GM18873 (cell line): ENCODE measurements around the gene ASAP2.

Experiments
- ATAC-seq: cut with Tn5 transposase; IDR thresholded peaks from one replicate; pipeline ENCODE4 v1.9.1; 2021; ENCODE audit warnings: mild to moderate bottlenecking, moderate library complexity, moderate number of reproducible peaks; ENCODE audit not compliant: unreplicated experiment, low FRiP score

ASAP2 gene

GRCh38 chr2:9269695-9270360, 63.2 kb downstream of the ASAP2 start:
- ATAC-seq, result no peak

- ATAC-seq, result no peak
Measured at GRCh38 chr2:9271091-9271490, 64.5 kb downstream of the ASAP2 start.

GRCh38 chr2:9271691-9272090, 65.1 kb downstream of the ASAP2 start:
- no peak for ATAC-seq

- no peak for ATAC-seq
Measured at GRCh38 chr2:9273486-9274130, 67.0 kb downstream of the ASAP2 start.

GRCh38 chr2:9274701-9275343, 68.2 kb downstream of the ASAP2 start:
- no peak for ATAC-seq

GRCh38 chr2:9275399-9275798, 68.8 kb downstream of the ASAP2 start:
- ATAC-seq, result no peak

GRCh38 chr2:9276074-9276473, 69.5 kb downstream of the ASAP2 start:
- ATAC-seq, result no peak

- no peak for ATAC-seq
Measured at GRCh38 chr2:9276901-9277451, 70.4 kb downstream of the ASAP2 start.

GRCh38 chr2:9278439-9278838, 71.8 kb downstream of the ASAP2 start:
- ATAC-seq, result no peak

GRCh38 chr2:9279426-9279825, 72.8 kb downstream of the ASAP2 start:
- ATAC-seq, result no peak

- ATAC-seq, result no peak
Measured at GRCh38 chr2:9280224-9280623, 73.6 kb downstream of the ASAP2 start.

GRCh38 chr2:9281145-9281544, 74.5 kb downstream of the ASAP2 start:
- ATAC-seq, result no peak

- no peak for ATAC-seq
Measured at GRCh38 chr2:9282128-9283112, 75.8 kb downstream of the ASAP2 start.

- no peak for ATAC-seq
Measured at GRCh38 chr2:9284521-9285297, 78.1 kb downstream of the ASAP2 start.

GRCh38 chr2:9285385-9285920, 78.8 kb downstream of the ASAP2 start:
- no peak for ATAC-seq

GRCh38 chr2:9285921-9286320, 79.3 kb downstream of the ASAP2 start:
- ATAC-seq, result no peak

GRCh38 chr2:9286554-9287399, 80.2 kb downstream of the ASAP2 start:
- no peak for ATAC-seq

- no peak for ATAC-seq
Measured at GRCh38 chr2:9287400-9288045, 80.9 kb downstream of the ASAP2 start.
